Measurements from ENCODE around the gene P3H4.
"Not testable (repeated sequence)": the region's sequence is repeated elsewhere in the genome, so short reads cannot be mapped to it uniquely, and the experiment has no call there.

Gene P3H4

GRCh38 chr17:41829961-41830360 lies 18.2 kb upstream of the P3H4 start:
- not testable (repeated sequence) for H3K27ac ChIP-seq (ENCODE audit: low read depth, low read length); H2BK120ac ChIP-seq (ENCODE audit: insufficient read depth, low read length, poor library complexity); H3K23ac ChIP-seq (ENCODE audit: low read length); H2BK12ac ChIP-seq (ENCODE audit: low read length); H3K4ac ChIP-seq (ENCODE audit: low read depth, low read length); H2AK5ac ChIP-seq (ENCODE audit: low read length); H4K8ac ChIP-seq (ENCODE audit: low read depth, low read length); H3K4me1 ChIP-seq (ENCODE audit: control insufficient read depth in 1 of 2, insufficient read depth in 2 of 2, low read length in 2 of 2); H4K12ac ChIP-seq (ENCODE audit: low read depth, low read length); H4K91ac ChIP-seq (ENCODE audit: low read depth, low read length); H3K18ac ChIP-seq (ENCODE audit: low read length); DNase-seq; H2BK5ac ChIP-seq (ENCODE audit: low read depth, low read length, poor library complexity); H3K27me3 ChIP-seq (ENCODE audit: insufficient read depth, low read length); H3K4me3 ChIP-seq (ENCODE audit: low read depth, low read length); H3K79me1 ChIP-seq (ENCODE audit: low read length); H3K9me3 ChIP-seq (ENCODE audit: insufficient read depth, low read depth, low read length); H3K9ac ChIP-seq (ENCODE audit: low read length); H3K4me2 ChIP-seq (ENCODE audit: low read length); H3K14ac ChIP-seq (ENCODE audit: low read length); H2AFZ ChIP-seq (ENCODE audit: insufficient read depth, low read length, poor library complexity); H3K79me2 ChIP-seq (ENCODE audit: control insufficient read depth, insufficient read depth, low read length, poor library complexity)
- peaks cover 19 to 41% of the 10 kb centered on the region in 2 experiments for H3K36me3 ChIP-seq (ENCODE audit: control insufficient read depth in 1 of 2, insufficient read depth in 2 of 2, low read length in 2 of 2)
- no CpG with 5 or more reads among the region's 10 CpGs for WGBS (ENCODE audit: extremely low coverage, insufficient coverage, insufficient read length)

DNA sequence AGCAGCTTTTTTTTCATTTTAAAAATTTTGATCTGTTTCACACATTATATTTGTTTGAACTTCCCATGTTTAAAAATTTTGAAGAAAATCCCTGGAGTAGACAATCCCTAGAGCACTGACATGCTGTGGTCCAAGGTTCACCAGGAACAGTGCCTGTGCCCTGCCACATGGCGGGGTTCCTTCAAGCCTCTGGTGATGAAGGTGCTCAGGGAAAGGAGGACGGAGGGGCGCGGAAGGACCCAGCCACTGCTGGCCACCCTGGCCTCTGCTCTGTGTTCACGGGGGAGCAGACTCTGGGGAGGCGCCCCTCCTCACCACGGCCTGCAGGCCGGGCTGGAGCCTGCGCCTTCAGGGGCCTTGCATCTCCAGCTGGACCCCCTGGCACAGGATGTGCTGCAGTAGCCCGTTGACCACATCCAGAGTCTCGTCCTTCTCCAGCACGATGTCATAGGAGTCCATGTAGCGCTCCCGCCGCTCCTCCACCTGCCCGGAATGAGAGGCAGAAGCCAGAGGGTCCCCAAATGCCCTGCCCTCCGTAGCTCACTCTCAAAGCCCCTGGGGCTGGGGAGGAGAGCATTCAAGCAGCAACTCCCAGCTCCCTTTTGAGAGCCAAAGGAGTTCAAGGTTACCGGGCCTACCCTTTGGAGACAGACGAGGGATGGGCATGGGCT lies 13.6 kb upstream of the P3H4 start:
- Histone ChIP-seq H2AK5ac (ENCODE audit: low read length) (no peak overlapping the region), H3K9me3 (ENCODE audit: insufficient read depth, low read depth, low read length) (peaks cover 5% of the 10 kb centered on the region), H3K27ac (ENCODE audit: low read depth, low read length) (no peak overlapping the region), H2AFZ (ENCODE audit: insufficient read depth, low read length, poor library complexity) (no peak overlapping the region), H4K12ac (ENCODE audit: low read depth, low read length) (no peak overlapping the region), H3K79me1 (ENCODE audit: low read length) (no peaks in the 10 kb centered on the region), H2BK12ac (ENCODE audit: low read length) (no peak overlapping the region), H3K9ac (ENCODE audit: low read length) (no peak overlapping the region), H3K79me2 (ENCODE audit: control insufficient read depth, insufficient read depth, low read length, poor library complexity) (no peaks in the 10 kb centered on the region), H4K8ac (ENCODE audit: low read depth, low read length) (no peak overlapping the region), H3K4me1 (ENCODE audit: control insufficient read depth in 1 of 2, insufficient read depth in 2 of 2, low read length in 2 of 2) (no peaks in the 10 kb centered on the region), H4K91ac (ENCODE audit: low read depth, low read length) (no peak overlapping the region), H3K23ac (ENCODE audit: low read length) (no peak overlapping the region), H2BK120ac (ENCODE audit: insufficient read depth, low read length, poor library complexity) (no peak overlapping the region), H3K14ac (ENCODE audit: low read length) (no peak overlapping the region), H3K18ac (ENCODE audit: low read length) (no peak overlapping the region), H3K4me3 (ENCODE audit: low read depth, low read length) (no peak overlapping the region), H3K36me3 (ENCODE audit: control insufficient read depth in 1 of 2, insufficient read depth in 2 of 2, low read length in 2 of 2) (peaks cover 36 to 51% of the 10 kb centered on the region in 2 experiments), H3K4me2 (ENCODE audit: low read length) (no peak overlapping the region), H3K4ac (ENCODE audit: low read depth, low read length) (no peak overlapping the region), H2BK5ac (ENCODE audit: low read depth, low read length, poor library complexity) (no peak overlapping the region), H3K27me3 (ENCODE audit: insufficient read depth, low read length) (no peaks in the 10 kb centered on the region)
- DNase-seq, result no peak
- WGBS (ENCODE audit: extremely low coverage, insufficient coverage, insufficient read length), result no CpG with 5 or more reads among the region's 19 CpGs

DNA sequence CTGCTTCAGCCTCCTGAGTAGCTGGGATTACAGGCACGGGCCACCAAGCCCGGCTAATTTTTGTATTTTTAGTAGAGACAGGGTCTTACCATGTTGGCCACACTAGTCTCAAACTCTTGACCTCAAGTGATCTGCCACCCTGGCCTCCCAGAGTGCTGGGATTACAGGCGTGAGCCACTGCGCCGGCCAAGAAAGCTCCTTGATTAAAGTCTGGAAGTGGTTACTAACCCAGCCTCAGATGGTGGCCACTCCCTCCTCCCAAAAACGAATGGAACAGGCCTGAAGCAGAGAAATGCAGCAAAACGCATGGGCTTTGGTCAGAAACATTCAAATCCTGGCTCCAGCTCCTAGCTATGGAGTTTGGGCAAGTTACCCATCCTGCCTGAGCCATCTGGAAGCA lies 12.3 kb upstream of the P3H4 start:
- H3K79me2 ChIP-seq (ENCODE audit: control insufficient read depth, insufficient read depth, low read length, poor library complexity), result no peaks in the 10 kb centered on the region
- no CpG with 5 or more reads among the region's 7 CpGs for WGBS (ENCODE audit: extremely low coverage, insufficient coverage, insufficient read length)

DNA sequence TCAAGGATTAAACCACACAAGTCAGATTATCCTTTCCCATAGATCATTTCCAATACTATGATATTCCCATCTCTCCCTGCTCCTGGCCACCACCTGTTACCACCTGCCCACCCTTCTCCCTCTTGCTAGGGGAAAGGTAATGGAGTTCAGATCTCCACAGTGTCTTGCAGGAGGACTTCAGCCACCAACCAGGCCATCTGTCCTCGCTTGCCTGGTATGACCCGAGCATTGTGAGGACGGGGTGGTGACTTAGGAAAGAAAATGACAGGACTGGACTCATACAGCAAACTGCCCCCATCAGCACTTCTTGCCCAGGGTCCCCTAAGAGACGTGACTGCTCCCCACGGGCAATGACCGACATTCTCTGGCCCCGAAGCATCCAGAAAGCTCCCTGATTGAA lies 11.8 kb upstream of the P3H4 start:
- no peaks in the 10 kb centered on the region for H3K27me3 ChIP-seq (ENCODE audit: insufficient read depth, low read length)
- H2BK12ac ChIP-seq (ENCODE audit: low read length), result no peak overlapping the region
- H4K8ac ChIP-seq (ENCODE audit: low read depth, low read length), result no peak overlapping the region
- H3K79me2 ChIP-seq (ENCODE audit: control insufficient read depth, insufficient read depth, low read length, poor library complexity), result no peaks in the 10 kb centered on the region
- no peak overlapping the region for H3K9ac ChIP-seq (ENCODE audit: low read length)
- no peak overlapping the region for H3K4me2 ChIP-seq (ENCODE audit: low read length)
- no peaks in the 10 kb centered on the region for H3K79me1 ChIP-seq (ENCODE audit: low read length)
- H3K36me3 ChIP-seq (ENCODE audit: control insufficient read depth in 1 of 2, insufficient read depth in 2 of 2, low read length in 2 of 2), result peaks cover 47 to 55% of the 10 kb centered on the region in 2 experiments
- no peak overlapping the region for H2BK5ac ChIP-seq (ENCODE audit: low read depth, low read length, poor library complexity)
- H3K4ac ChIP-seq (ENCODE audit: low read depth, low read length), result no peak overlapping the region
- H3K4me3 ChIP-seq (ENCODE audit: low read depth, low read length), result no peak overlapping the region
- no peak overlapping the region for H4K12ac ChIP-seq (ENCODE audit: low read depth, low read length)
- DNase-seq, result no peak
- no peak overlapping the region for H2AFZ ChIP-seq (ENCODE audit: insufficient read depth, low read length, poor library complexity)
- no peak overlapping the region for H3K14ac ChIP-seq (ENCODE audit: low read length)
- no peak overlapping the region for H3K18ac ChIP-seq (ENCODE audit: low read length)
- peaks cover 5% of the 10 kb centered on the region for H3K9me3 ChIP-seq (ENCODE audit: insufficient read depth, low read depth, low read length)
- H4K91ac ChIP-seq (ENCODE audit: low read depth, low read length), result no peak overlapping the region
- no peak overlapping the region for H2BK120ac ChIP-seq (ENCODE audit: insufficient read depth, low read length, poor library complexity)
- no peak overlapping the region for H3K27ac ChIP-seq (ENCODE audit: low read depth, low read length)
- H3K23ac ChIP-seq (ENCODE audit: low read length), result no peak overlapping the region
- no CpG with 5 or more reads among the region's 7 CpGs for WGBS (ENCODE audit: extremely low coverage, insufficient coverage, insufficient read length)
- H3K4me1 ChIP-seq (ENCODE audit: control insufficient read depth in 1 of 2, insufficient read depth in 2 of 2, low read length in 2 of 2), result no peaks in the 10 kb centered on the region
- H2AK5ac ChIP-seq (ENCODE audit: low read length), result no peak overlapping the region

More for the DNA sequence above, 12.3 kb upstream of the P3H4 start:
- H3K9me3 ChIP-seq (ENCODE audit: insufficient read depth, low read depth, low read length), result peaks cover 5% of the 10 kb centered on the region
- no peak overlapping the region for H3K4ac ChIP-seq (ENCODE audit: low read depth, low read length)
- H3K9ac ChIP-seq (ENCODE audit: low read length), result no peak overlapping the region
- H3K79me1 ChIP-seq (ENCODE audit: low read length), result no peaks in the 10 kb centered on the region
- H2BK120ac ChIP-seq (ENCODE audit: insufficient read depth, low read length, poor library complexity), result no peak overlapping the region
- H3K14ac ChIP-seq (ENCODE audit: low read length), result no peak overlapping the region
- no peak overlapping the region for H3K18ac ChIP-seq (ENCODE audit: low read length)
- no peak overlapping the region for H4K91ac ChIP-seq (ENCODE audit: low read depth, low read length)
- H4K12ac ChIP-seq (ENCODE audit: low read depth, low read length), result no peak overlapping the region
- H3K4me2 ChIP-seq (ENCODE audit: low read length), result no peak overlapping the region
- no peak overlapping the region for H3K4me3 ChIP-seq (ENCODE audit: low read depth, low read length)
- no peak overlapping the region for H2BK5ac ChIP-seq (ENCODE audit: low read depth, low read length, poor library complexity)
- no peaks in the 10 kb centered on the region for H3K4me1 ChIP-seq (ENCODE audit: control insufficient read depth in 1 of 2, insufficient read depth in 2 of 2, low read length in 2 of 2)
- no peak for DNase-seq
- H3K23ac ChIP-seq (ENCODE audit: low read length), result no peak overlapping the region
- no peak overlapping the region for H2AK5ac ChIP-seq (ENCODE audit: low read length)
- peaks cover 44 to 57% of the 10 kb centered on the region in 2 experiments for H3K36me3 ChIP-seq (ENCODE audit: control insufficient read depth in 1 of 2, insufficient read depth in 2 of 2, low read length in 2 of 2)
- no peak overlapping the region for H4K8ac ChIP-seq (ENCODE audit: low read depth, low read length)
- no peaks in the 10 kb centered on the region for H3K27me3 ChIP-seq (ENCODE audit: insufficient read depth, low read length)
- no peak overlapping the region for H2BK12ac ChIP-seq (ENCODE audit: low read length)
- H3K27ac ChIP-seq (ENCODE audit: low read depth, low read length), result no peak overlapping the region
- no peak overlapping the region for H2AFZ ChIP-seq (ENCODE audit: insufficient read depth, low read length, poor library complexity)

Measured in trophoblast cell (in vitro differentiated cells and primary cell).